ENCODE measurements around the gene SMAD5. TPM values are rescaled to one million over a fixed set of nuclear protein-coding genes. Genes with fewer than 3 reads are reported as not detected.

SMAD5 gene
- total and polyA plus RNA-seq, 2 of the 13 experiments (the other 11 are each of a cell fraction or from before 2014, with no cell fraction given) = 27.2 to 48.5 TPM

- DNase-seq (ENCODE audit: low spot score) (no peak), FAIRE-seq (no peak), ATAC-seq (no peak)
- Histone ChIP-seq H3K27me3 (ENCODE audit: control insufficient read depth in 1 of 2, insufficient read depth in 2 of 2, low read length in 2 of 2) (peaks cover 0 to 9% of the 10 kb centered on the region in 2 experiments; a peak in 2 of 5 replicates), H4K20me1 (ENCODE audit: insufficient read depth, low read length) (no peaks in the 10 kb centered on the region), H3K79me2 (ENCODE audit: insufficient read depth, low read length) (no peaks in the 10 kb centered on the region), H3K27ac (ENCODE audit: extremely low read length, insufficient read depth, low read length) (no peak overlapping the region), H3K4me3 (replicated peaks in 1 of 3; ENCODE audit: insufficient read depth in 1 of 3, low read depth in 2 of 3, low read length in 3 of 3) (no peak overlapping the region), H3K9ac (ENCODE audit: insufficient read depth, low read depth, low read length) (no peak overlapping the region), H3K9me3 (ENCODE audit: low read length) (no peaks in the 10 kb centered on the region), H3K4me1 (ENCODE audit: insufficient read depth, low read length) (peaks cover 10% of the 10 kb centered on the region), H3K36me3 (replicated peaks in 1 of 2; ENCODE audit: control insufficient read depth in 1 of 2, insufficient read depth in 2 of 2, low read length in 2 of 2) (no peaks in the 10 kb centered on the region), H2AFZ (ENCODE audit: low read length) (no peak overlapping the region), H3K4me2 (ENCODE audit: low read depth, low read length) (no peak overlapping the region)
- 38% methylated on average over 2 of the region's 3 CpGs for WGBS (ENCODE audit: low lambda C conversion rate)
- intact Hi-C loops (cut with micrococcal nuclease; ENCODE audit: unreplicated experiment) = no loop called here
- POLR2A ChIA-PET = no interaction called here
- CTCF ChIA-PET (ENCODE audit: low intra/inter-chr PET ratio, low total read pairs) = no interaction called here
- TF ChIP-seq FOXA3 (CRISPR knock-in tag; IDR thresholded peaks at IDR 0.05) (no peak), POGZ (CRISPR knock-in tag; IDR thresholded peaks at IDR 0.05) (no peak), ZEB1 (IDR thresholded peaks at IDR 0.05; ENCODE audit: insufficient replicate concordance, low read depth) (no peak), HNF4A (CRISPR knock-in tag; IDR thresholded peaks at IDR 0.05) (no peak), ZNF337 (CRISPR knock-in tag; IDR thresholded peaks at IDR 0.05; ENCODE audit: borderline replicate concordance, low read depth) (no peak), KLF15 (CRISPR knock-in tag; IDR thresholded peaks at IDR 0.05; ENCODE audit: borderline replicate concordance) (no peak), TFAP4 (IDR thresholded peaks at IDR 0.05; ENCODE audit: borderline replicate concordance, low read depth) (no peak), BCL6 (CRISPR knock-in tag; IDR thresholded peaks at IDR 0.05) (no peak), ZC3H13 (CRISPR knock-in tag; IDR thresholded peaks at IDR 0.05) (no peak), ZBTB39 (CRISPR knock-in tag; IDR thresholded peaks at IDR 0.05) (no peak)
- TF ChIP-seq, protein P1, sequence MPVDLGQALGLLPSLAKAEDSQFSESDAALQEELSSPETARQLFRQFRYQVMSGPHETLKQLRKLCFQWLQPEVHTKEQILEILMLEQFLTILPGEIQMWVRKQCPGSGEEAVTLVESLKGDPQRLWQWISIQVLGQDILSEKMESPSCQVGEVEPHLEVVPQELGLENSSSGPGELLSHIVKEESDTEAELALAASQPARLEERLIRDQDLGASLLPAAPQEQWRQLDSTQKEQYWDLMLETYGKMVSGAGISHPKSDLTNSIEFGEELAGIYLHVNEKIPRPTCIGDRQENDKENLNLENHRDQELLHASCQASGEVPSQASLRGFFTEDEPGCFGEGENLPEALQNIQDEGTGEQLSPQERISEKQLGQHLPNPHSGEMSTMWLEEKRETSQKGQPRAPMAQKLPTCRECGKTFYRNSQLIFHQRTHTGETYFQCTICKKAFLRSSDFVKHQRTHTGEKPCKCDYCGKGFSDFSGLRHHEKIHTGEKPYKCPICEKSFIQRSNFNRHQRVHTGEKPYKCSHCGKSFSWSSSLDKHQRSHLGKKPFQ (CRISPR knock-in tag; IDR thresholded peaks at IDR 0.05; ENCODE audit: insufficient replicate concordance) = no peak
- in situ Hi-C loops (cut with HindIII; ENCODE audit: extremely low pct_ligation_motif_present, low pct_unique_long_range_greater_than_20kb) = no loop called here
- no TSS peak for BruUV-seq (replicated peaks)
Observed at GRCh38 chr5:136200761-136201160, 68.1 kb downstream of the SMAD5 start.

All from HepG2 (cell line).